Measurements from ENCODE around the gene ATF4.

GRCh38 chr22:39503630-39504029, 16.7 kb upstream of the ATF4 start:
- no peak for TF ChIP-seq ZXDB (tag by site-specific recombination; IDR thresholded peaks at IDR 0.05)
- TF ChIP-seq, protein P1, sequence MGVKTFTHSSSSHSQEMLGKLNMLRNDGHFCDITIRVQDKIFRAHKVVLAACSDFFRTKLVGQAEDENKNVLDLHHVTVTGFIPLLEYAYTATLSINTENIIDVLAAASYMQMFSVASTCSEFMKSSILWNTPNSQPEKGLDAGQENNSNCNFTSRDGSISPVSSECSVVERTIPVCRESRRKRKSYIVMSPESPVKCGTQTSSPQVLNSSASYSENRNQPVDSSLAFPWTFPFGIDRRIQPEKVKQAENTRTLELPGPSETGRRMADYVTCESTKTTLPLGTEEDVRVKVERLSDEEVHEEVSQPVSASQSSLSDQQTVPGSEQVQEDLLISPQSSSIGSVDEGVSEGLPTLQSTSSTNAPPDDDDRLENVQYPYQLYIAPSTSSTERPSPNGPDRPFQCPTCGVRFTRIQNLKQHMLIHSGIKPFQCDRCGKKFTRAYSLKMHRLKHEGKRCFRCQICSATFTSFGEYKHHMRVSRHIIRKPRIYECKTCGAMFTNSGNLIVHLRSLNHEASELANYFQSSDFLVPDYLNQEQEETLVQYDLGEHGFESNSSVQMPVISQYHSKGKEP (tag by site-specific recombination; IDR thresholded peaks at IDR 0.05) = no peak
